CD4-positive, alpha-beta T cell treated with Interleukin-6 for 4 hours (primary cell): ENCODE results near the gene D2HGDH.
"Not testable (repeated sequence)": the region's sequence is repeated elsewhere in the genome, so short reads cannot be mapped to it uniquely, and the experiment has no call there.

Experiments used
- DNase-seq: peaks from one replicate; pipeline ENCODE4 v3.0.0-alpha.2; 2020; ENCODE audit warnings: mixed read lengths

Gene D2HGDH

DNA sequence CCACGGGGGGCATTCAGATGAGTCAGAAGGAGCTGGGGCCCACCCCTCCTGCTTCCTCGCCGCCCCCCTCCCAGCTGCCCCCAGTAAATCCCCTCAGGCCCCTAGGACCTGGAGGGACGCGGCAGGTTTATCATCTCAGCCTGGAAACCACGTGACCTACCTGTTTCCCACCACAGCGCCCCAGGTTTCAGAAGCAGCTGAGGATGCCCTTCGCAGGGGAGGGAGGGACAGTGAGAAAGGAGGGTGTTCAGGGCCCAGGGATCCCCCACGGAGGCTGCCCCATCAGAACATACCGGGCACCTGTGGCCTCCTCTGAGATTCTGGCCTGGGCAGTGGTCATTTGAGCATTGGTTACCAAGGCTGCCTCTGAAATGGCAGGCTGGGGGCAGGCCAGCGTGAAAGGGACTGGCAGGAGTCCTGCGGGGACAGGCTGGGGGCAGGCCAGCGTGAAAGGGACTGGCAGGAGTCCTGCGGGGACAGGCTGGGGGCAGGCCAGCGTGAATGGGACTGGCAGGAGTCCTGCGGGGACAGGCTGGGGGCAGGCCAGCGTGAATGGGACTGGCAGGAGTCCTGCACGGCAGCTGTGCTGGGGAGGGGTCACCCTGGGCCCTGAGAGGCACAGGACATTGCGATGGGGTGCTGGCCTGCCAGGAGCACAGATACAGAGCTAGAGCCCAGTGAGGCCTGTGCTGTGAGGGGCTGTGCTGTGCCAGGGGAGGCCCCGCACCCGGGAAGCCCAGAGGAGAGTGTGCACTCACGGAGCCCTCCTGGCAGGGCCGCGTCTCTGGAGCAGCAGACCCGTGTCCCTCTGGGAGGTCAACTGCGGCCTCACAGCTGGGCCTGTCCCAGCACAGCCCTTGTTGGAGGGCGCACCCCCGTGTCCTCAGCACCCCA lies 76.1 kb downstream of the D2HGDH start:
- DNase-seq, result no peak

DNA sequence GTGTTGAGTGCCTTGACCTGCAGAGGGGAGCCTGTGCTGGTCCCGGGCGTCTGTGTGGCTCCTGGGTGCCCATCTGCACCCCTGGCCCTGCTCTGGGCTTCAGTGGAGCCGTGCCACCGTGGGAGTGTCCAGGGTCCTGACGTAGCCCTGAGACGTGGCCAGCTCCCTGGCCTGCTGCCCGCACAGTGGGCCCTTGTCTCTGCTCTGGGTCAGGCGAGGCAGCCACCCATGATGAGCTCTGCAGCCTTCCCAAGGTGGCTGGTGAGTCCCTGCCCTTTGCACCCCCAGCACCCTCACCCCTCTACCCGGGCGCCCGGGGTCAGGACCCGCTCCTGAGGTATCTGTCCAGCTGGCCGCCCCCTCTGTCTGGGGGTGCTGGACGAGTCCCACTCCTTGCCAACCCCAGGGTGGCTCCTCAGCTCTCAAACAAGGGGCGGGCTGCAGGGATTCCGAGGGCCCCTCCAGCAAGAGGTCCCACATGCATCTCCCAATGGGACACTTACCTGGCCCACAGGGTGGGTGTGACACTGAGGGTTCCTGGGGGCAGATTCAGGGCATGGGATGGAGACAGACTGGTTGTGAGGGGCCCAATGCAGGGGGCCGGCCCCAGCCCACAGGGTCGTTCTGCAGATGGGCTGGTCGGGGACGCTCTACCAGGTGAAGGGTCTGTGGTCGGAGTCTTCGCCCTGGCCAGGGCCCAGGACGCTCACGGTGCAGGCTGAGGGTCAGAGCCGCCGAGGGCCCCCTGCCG lies 76.9 kb downstream of the D2HGDH start:
- DNase-seq, result no peak

DNA sequence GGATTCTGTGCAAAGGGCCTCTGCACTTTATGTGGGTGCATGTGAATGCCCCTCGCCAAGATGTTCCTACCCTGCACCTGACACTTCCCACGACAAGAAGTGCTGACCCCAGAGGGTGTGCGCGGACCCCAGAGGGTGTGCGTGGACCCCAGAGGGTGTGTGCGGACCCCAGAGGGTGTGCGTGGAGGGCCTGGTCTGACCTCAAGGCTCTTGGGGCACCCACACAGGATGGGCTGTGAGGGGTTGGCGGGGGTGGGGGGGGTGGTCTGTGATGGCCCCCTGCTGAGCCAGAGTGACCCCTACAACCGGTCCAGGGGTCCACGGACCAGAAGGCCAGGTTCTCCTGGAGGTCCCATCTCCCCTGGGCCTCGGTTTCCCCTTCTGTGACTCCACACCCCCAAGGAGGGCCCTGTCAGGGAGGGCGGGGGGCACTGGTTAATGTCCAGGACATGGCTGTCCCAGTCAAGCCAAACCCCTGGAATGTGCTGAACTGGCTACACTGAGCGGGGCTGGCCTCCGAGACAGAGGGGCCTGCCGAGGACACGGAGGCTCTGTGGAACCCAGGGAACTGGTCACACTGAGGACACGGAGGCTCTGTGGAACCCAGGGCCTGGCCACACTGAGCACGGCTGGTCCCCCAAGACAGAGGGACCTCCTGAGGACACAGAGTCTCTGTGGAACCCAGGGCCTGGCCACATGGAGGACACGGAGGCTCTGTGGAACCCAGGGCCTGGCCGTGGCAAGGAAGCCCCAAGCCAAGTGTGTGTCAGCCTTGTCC lies 77.7 kb downstream of the D2HGDH start:
- no peak for DNase-seq

DNA sequence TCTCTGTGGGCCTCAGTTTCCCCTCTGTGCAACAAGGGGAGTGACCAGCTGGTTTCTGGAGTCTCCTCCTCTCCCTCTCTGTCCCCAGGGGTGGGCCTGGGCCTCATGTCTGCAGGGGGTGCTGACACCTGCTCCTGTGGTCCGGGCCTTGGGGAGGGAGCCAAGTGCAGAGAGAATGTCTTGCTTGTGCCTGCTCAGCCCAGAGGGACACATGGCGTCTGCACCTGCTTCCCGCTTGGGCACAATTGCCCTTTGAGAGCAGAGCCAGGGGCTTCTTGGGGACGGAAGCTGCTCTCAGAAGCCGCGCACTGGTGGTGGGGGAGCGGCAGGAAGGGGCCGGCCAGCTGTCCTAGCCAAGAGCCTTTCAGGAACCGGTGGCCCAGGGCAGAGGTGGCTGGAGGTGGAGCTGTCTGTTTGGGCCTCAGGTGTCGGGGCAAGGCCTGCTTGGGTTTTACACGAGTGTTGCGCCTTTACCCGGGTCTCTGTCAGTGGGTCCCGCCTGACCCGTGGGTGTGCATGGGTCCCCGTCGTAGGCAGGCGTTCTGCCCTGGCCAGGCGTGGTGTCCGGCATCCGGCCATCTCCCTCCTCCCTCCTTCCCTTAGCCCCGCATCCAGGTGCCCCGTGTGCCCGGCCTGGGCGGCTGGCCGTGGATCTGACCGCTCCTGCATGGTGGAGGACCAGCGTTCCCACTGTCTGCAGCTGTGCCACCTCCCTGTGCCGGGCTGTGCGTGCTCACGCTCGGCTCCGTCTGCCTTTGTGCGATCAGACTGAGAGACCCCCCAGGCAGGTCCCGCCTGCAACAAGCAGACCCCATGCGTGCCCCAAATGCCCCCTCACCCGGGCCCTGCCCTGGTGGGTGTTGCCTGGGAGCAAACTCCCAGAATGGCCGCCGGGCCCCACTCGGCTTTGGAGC lies 78.6 kb downstream of the D2HGDH start:
- DNase-seq, result no peak

DNA sequence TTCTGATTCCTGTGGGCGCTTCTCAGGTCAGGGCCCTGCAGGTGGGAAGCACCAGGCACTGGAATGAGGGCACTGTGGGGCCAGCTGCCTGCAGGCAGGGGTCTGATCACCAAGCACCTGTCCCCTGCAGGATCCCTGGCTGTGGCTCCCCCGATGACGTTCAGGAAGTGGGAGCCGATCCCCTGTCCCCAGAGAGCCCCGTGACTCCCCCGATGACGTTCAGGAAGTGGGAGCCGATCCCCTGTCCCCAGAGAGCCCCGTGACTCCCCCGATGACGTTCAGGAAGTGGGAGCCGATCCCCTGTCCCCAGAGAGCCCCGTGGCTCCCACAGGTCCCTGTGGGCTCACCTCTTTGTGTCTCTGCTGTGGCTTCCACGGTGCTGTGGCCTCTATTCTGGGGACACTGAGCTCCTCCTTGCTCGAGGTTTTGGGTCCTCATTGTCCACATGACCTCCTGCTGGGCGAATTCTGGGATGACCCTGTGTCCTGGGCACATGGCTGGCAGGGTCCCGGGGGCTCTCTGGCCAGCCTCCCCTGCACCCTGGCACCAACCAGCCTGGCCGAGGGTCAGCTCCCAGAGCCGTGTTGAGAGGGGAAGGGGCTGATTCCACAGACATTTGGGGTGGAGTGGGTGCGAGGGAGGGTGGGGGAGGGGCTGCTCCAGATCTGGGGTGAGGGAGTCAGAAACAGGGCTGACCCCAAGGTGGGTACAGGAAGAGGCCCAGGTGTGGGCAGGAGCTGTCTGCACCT lies 79.4 kb downstream of the D2HGDH start:
- no peak for DNase-seq

DNA sequence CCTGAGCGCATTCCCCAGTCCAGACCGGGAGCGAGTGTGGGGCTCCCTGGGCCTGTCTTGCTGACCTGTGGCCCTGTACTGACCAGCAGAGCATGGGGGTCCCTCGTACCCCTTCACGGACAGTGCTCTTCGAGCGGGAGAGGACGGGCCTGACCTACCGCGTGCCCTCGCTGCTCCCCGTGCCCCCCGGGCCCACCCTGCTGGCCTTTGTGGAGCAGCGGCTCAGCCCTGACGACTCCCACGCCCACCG lies 79.9 kb downstream of the D2HGDH start:
- no peak for DNase-seq

DNA sequence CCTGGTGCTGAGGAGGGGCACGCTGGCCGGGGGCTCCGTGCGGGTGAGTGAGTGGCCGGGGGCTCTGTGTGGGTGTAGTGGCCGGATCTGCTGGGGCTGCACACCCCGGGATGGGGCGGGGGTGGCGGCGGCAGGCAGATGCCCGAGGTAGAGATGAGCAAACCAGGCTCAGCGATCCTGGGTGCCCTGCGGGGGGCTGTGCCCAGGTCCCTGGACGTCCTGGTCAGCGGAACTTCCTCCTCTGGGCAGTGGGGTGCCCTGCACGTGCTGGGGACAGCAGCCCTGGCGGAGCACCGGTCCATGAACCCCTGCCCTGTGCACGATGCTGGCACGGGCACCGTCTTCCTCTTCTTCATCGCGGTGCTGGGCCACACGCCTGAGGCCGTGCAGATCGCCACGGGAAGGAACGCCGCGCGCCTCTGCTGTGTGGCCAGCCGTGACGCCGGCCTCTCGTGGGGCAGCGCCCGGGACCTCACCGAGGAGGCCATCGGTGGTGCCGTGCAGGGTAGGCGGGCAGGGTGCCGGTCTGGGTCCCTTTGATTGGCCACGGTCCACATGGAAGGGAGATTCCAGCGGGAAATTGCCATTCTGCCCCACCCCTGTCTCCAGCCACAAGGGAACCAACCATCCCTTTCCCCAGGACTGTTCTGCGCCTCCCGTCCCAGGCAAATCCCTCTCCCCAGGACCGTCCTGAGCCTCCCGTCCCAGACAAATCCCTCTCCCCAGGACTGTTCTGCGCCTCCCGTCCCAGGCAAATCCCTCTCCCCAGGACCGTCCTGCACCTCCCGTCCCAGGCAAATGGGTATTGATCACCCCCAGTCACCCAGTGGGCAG lies 80.4 kb downstream of the D2HGDH start:
- no peak for DNase-seq

DNA sequence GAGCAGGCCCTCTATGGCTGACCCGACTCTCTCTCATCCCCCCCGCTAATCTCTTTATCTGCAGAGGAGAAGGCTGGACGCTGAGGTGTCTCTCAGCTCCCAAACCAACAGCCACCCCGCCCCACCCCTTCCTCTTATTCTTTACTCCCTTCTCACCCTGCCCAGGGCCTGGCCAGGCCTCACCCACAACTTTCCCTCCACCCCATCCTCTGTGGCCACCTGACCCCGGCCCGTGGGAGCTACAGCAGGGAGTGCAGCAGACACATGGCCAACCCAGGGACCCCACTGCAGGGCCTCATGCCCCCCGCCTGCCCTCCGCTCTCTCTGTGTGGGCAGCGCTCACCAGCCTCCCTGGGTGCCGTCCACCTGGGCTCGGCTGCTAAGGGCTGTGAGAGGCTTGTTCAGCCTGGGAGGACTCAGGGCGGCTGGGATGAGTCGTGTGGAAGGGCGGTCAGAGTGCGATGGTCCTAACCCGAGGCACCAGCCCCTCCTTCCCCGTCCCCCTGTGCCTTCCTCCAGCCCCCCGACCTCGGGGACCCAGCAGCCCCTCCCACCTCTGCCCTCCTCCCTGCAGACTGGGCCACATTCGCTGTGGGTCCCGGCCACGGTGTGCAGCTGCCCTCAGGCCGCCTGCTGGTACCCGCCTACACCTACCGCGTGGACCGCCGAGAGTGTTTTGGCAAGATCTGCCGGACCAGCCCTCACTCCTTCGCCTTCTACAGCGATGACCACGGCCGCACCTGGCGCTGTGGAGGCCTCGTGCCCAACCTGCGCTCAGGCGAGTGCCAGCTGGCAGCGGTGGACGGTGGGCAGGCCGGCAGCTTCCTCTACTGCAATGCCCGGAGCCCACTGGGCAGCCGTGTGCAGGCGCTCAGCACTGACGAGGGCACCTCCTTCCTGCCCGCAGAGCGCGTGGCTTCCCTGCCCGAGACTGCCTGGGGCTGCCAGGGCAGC lies 81.3 kb downstream of the D2HGDH start:
- no peak for DNase-seq

DNA sequence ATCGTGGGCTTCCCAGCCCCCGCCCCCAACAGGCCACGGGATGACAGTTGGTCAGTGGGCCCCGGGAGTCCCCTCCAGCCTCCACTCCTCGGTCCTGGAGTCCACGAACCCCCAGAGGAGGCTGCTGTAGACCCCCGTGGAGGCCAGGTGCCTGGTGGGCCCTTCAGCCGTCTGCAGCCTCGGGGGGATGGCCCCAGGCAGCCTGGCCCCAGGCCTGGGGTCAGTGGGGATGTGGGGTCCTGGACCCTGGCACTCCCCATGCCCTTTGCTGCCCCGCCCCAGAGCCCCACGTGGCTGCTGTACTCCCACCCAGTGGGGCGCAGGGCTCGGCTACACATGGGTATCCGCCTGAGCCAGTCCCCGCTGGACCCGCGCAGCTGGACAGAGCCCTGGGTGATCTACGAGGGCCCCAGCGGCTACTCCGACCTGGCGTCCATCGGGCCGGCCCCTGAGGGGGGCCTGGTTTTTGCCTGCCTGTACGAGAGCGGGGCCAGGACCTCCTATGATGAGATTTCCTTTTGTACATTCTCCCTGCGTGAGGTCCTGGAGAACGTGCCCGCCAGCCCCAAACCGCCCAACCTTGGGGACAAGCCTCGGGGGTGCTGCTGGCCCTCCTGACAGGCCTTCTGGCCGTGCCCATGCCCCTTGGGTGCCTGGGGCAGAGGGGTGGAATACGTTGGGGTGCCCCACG lies 82.1 kb downstream of the D2HGDH start:
- no peak for DNase-seq

DNA sequence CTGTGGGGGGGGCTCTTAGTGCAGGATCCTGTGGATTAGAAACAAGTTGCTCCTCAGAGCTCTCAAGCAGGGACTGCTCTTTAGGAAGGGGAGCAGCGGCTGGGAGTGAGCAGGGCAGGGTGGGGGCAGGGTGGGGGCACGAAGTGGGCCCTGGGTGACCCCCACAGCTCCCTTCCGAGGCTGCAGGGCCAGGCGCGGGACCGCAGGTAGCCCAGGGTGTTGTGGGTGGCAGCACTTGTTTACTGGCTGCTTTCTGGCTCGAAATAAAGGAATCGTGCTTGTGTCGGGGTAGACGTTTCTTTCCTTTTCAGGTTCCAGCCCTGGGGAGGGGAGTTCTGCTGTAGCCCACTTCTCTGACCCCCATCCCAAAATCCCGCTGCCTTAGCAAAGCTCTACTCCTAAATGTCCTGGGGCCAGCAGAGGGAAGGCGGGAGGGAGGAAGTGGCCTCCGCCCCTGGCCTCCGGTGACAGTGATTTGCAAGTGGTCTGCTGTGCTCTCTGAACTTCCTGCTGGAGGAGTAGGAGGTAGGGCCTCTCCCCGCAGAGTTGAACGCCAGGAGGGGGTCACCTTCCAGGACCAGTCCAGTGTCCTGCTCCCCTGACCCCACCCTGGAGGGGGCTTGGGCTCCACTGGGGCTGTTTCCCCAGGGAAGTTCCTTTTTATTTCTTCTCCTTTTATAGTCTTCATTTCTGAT lies 82.8 kb downstream of the D2HGDH start:
- DNase-seq, result peak; percentile 10

DNA sequence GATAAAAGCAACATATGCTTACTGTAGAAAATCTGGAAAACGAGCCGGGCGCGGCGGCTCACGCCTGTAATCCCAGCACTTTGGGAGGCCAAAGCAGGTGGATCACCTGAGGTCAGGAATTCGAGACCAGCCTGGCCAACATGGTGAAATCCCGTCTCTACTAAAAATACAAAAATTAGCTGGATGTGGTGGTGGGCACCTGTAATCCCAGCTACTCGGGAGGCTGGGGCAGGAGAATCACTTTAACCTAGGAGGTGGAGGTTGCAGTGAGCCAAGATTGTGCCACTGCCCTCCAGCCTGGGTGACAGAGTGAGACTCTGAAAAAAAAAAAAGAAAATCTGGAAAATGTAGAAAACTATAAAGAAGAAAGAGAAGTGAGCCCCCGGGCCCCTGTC lies 83.4 kb downstream of the D2HGDH start:
- DNase-seq, result not testable (repeated sequence)
